Kidney epithelial cell (primary cell): ENCODE results near the gene LDLRAD4. TPM values are rescaled to one million over a fixed set of nuclear protein-coding genes. Genes with fewer than 3 reads are reported as not detected.

Source experiments
- DNase-seq: peaks from one replicate; pipeline ENCODE4 v3.0.0-alpha.2; 2010; ENCODE audit warnings: low read depth
- H3K27me3 ChIP-seq: 2 replicates; pipeline ENCODE4 v1.6.0; 2011; ENCODE audit warnings: low read length; ENCODE audit not compliant: control insufficient read depth, insufficient read depth
- H3K36me3 ChIP-seq: 2 replicates; pipeline ENCODE4 v1.5.1; 2011; ENCODE audit warnings: low read length; ENCODE audit not compliant: control insufficient read depth, insufficient read depth
- H3K4me3 ChIP-seq: 2 replicates; pipeline ENCODE4 v1.5.1; 2011; ENCODE audit warnings: low read depth, mild to moderate bottlenecking, control low read depth, low read length
- total RNA-seq: library from RNA; depleted of rRNA; stranded (reverse); fragments of >200 nt; gene quantifications from 2 replicates; pipeline ENCODE4 v1.2.3, GENCODE V29; 2015
- TF ChIP-seq, protein P1 (sequence below): IDR thresholded peaks from 2 replicates; pipeline ENCODE4 v1.5.1; 2011; ENCODE audit warnings: mild to moderate bottlenecking, moderate library complexity, low read length, control low read depth, inconsistent platforms; ENCODE audit not compliant: insufficient read depth, poor library complexity, severe bottlenecking

LDLRAD4 gene
- total RNA-seq, 1 donor from 2014 or later: 5.8 TPM

DNA sequence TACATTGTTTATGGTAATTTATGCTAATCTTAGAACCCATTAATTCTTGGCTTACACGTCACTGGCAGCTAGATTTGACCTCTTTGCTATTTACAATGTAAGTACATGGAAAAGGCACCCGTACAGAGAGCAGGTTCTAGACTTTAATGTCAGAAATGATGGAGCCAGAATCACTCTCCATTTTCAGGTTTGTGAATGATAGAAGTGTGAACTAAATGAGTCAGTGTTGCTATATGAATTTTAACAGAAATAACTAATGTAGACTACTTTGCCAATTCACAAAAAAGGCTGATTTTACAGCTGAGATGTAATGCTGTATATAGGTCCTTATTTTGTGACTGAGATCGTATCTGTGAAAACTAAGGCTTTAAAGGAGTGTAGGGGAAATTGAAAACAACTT lies 214.6 kb downstream of the LDLRAD4 start:
- TF ChIP-seq, protein P1, sequence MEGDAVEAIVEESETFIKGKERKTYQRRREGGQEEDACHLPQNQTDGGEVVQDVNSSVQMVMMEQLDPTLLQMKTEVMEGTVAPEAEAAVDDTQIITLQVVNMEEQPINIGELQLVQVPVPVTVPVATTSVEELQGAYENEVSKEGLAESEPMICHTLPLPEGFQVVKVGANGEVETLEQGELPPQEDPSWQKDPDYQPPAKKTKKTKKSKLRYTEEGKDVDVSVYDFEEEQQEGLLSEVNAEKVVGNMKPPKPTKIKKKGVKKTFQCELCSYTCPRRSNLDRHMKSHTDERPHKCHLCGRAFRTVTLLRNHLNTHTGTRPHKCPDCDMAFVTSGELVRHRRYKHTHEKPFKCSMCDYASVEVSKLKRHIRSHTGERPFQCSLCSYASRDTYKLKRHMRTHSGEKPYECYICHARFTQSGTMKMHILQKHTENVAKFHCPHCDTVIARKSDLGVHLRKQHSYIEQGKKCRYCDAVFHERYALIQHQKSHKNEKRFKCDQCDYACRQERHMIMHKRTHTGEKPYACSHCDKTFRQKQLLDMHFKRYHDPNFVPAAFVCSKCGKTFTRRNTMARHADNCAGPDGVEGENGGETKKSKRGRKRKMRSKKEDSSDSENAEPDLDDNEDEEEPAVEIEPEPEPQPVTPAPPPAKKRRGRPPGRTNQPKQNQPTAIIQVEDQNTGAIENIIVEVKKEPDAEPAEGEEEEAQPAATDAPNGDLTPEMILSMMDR: no peak
- no peaks in the 10 kb centered on the region for H3K36me3 ChIP-seq
- no peak overlapping the region for H3K4me3 ChIP-seq
- DNase-seq: no peak
- no peaks in the 10 kb centered on the region for H3K27me3 ChIP-seq

DNA sequence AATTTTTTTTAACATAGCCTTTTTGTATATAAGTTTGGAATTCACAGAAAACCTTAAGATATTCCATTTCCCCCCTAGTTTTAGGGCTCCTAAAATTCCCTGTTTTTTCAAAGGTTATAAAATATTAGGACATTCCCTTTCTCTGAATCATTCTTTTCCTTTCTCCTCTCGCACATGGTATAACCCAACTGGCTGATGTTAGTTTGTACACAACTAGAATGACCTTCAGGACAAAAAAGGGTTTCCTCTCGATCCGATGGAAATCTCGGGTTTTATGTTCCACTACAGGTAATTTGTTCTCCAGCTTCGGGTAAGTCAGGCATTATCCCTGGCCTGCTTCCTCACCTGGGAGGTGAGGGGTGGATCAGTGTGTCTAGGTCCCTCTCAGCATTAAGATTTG lies 215.1 kb downstream of the LDLRAD4 start:
- DNase-seq: no peak
- Histone ChIP-seq H3K27me3 (no peaks in the 10 kb centered on the region), H3K4me3 (no peak overlapping the region), H3K36me3 (no peaks in the 10 kb centered on the region)
- TF ChIP-seq, protein P1: no peak

DNA sequence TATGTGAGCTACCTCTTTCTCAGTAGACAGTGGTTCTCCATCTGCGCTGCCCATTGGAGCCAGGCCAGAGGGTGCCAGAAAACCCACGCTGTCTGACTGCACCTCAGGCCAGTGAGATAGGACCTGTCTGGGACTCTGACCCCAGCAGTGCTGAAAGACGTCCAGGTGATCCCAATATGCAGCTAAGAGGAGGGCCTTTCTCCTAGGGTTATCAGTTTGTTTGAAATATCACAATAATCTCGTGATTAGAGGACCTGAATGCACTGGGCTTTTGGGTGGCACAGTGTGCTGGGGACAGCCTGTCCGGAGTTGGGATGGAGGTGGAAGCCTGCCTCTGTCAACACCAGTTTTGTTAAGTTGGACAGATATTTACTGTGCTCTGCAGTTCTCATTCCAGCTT lies 216.3 kb downstream of the LDLRAD4 start:
- no peaks in the 10 kb centered on the region for H3K36me3 ChIP-seq

DNA sequence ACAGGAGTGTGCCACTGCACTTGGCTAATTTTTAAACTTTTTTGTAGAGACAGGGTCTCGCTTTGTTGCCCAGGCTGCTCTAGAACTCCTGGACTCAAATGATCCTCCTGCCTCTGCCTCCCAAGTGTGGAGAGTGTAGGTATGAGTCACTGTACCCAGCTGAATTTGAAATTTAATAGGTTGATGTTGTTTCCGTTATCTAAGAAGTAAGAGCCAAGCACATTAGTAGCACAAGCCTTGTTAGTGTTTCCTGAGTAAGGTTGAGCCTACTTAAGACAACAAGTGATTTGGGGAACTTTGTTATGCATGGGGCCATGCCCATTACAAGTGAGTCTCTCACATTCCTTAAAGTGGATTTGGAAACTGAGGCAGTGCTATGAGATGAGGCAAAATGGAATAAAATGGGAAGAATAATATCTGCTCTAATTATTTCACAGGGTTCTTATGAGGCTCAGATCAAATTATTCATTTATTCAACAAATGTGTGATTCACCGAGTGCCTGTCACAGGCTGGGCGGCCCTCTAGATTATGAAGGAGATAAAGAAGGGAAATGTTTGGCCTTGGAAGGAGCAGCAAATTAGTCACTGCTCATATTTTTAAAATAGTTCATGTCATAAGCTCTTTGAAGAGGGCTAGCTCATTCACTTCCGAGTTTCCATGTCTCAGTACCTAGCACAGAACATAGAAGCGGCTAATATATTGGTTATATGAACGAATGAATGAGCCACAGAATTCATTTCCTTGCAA lies 217.2 kb downstream of the LDLRAD4 start:
- Histone ChIP-seq H3K36me3 (no peaks in the 10 kb centered on the region), H3K27me3 (no peaks in the 10 kb centered on the region), H3K4me3 (no peak overlapping the region)
- DNase-seq: no peak
- TF ChIP-seq, protein P1: no peak

More for the DNA sequence above, 216.3 kb downstream of the LDLRAD4 start:
- DNase-seq: no peak
- TF ChIP-seq, protein P1: no peak
- no peak overlapping the region for H3K4me3 ChIP-seq
- no peaks in the 10 kb centered on the region for H3K27me3 ChIP-seq

DNA sequence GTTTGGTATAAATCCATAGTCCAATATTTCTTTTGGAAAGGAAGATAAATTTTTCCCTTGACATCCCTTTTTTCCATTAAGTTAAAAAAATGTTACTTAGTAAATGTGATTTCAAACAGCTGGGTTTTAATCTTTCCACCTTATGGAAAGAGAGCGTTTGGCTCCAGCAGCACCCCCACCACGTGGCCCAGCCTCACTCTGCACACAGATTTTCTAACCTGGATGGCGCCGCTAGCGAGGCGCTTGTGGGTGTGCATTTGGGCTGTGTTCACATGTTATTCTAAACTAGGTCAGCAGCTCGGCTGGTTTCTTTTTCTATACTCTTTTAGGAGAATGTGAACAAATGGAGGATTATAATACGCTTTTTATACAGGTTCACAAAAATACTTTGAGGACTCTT lies 218.0 kb downstream of the LDLRAD4 start:
- no peaks in the 10 kb centered on the region for H3K27me3 ChIP-seq
- no peaks in the 10 kb centered on the region for H3K36me3 ChIP-seq
- no peak for DNase-seq
- TF ChIP-seq, protein P1: no peak
- H3K4me3 ChIP-seq: no peak overlapping the region

DNA sequence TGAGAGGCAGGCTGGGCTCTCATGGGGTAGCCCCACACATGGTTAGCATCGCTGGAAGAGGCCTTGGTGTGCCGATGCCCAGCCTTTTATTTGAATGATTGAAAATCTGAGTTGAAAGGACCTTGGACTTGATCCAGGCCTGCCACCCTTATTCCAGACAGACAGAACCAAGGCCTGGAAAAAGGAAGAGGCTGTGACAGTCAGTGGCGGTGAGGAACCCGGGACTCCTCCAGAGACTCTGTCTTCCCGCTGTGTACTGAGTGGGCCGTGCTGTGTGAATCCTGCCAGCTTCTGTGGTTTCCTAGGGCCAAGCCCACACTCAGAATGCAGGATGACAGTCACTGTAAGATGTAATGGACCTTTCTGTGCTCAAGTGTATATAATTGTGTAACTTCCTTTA lies 218.5 kb downstream of the LDLRAD4 start:
- Histone ChIP-seq H3K36me3 (no peaks in the 10 kb centered on the region), H3K4me3 (no peak overlapping the region), H3K27me3 (no peaks in the 10 kb centered on the region)
- no peak for DNase-seq
- TF ChIP-seq, protein P1: no peak
